ENCODE measurements around the gene PNPLA3.
A peak's percentile ranks its signal among the peaks of the same experiment; 100 is the strongest.

Gene PNPLA3
- 0 to 0.28 (median 0) reads per million in 3 experiments for total RNA-seq

- peak; percentile 61 for DNase-seq
These were observed at the start of gene PNPLA3 for GRCh38 chr22:43923631-43924464. Gene PNPLA3, plus strand, starts transcription at chr22:43923805. Its CDS starts 107 bp downstream, at chr22:43923912.

DNA sequence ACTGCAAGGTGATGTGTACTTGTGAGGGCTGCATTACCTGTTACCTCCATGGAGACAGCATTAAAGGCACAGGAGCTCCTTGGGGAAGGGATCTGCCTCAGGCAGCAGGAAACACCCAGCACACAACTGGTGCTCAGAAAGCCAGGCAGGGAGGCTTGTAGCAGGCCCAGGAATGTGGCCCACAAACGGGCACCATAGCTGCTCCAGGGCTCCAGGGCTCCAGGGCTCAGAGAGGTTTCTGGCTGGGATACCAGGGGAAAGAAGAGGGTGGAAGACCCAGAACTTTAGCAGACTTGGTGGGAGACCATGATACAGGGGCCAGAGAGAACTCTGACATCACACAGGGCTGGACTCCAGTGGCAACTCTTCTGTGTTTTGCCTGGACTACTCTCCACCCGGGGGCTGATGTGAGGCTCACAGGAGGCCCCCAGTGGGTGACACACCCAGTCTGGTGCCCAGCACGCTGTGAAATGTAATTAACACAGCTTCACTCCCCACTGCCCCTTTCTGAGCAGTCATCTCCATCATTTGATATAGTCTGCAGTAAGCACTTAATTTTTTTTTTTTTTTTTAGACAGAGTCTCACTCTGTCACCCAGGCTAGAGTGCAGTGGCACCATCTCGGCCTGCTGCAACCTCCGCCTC lies 46.6 kb upstream of the PNPLA3 start:
- DNase-seq, result no peak

- no peak for DNase-seq
These were observed 45.4 kb upstream of the PNPLA3 start for GRCh38 chr22:43878079-43878795.

DNA sequence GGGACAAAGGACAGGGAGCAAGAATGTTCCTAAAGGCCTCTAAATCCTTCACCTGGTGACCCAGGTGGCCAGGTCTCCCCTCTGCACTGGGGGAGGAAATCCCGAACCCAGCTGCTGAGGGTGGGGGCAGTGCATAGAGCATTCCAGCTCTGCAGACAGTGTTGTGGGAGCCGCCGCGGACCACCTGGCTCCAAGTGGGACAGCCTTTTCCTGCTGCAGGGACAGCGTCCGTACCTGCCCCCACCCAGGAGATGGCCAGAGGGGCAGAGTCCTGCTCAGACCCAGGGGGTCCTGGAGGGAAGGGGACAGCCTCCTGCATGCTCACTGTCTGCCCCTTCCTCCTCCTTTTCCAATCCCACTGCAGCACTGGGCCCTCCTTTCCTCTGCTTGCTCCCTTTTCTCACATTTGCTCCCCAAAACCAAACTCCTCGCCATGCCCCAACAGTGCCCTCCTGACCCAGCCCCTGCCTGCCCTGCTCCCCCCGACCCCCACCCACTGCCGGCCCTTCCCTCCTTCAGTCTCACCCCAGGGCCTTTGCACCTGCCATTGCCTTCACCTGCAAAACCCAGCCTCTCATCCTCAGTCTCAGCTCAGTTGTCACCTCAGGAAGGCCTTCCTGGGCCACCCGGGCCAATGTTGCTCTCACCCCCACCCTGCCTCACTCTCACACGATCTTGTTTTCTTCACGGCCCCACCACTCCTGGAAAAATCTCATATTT lies 44.6 kb upstream of the PNPLA3 start:
- no peak for DNase-seq

DNA sequence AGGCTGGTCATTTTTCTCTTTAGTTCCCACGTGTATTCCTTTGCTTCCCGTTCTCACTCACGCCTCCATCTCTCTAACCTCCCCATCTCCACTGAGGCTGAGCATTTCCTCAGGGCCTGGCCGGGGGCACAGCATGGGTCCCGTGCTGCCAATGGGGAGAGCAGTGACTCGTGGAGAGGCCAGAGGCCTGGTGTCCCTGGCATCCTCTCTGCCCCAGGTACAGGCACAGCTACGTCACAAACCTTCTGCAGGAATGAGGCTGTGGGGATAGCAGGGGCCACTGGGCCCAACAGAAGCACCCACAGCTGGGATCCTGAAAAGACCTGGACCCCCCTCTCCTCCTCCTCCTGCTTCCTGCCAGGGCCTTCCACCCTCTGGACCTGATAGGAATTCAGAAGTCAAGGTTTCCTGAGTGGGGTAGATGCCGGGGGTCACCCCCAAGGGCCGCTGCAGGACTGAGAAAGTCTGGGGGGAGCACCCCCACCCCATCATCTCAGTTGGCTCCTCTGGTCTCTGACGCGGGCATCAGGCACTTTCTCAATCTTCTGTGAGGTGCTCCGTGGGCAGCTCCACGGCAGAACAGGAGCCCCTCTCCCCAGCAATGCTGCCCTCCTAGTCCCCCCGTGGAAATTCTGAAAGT lies 43.6 kb upstream of the PNPLA3 start:
- no peak for DNase-seq

GRCh38 chr22:43880541-43880991 lies 43.0 kb upstream of the PNPLA3 start:
- no peak for DNase-seq

GRCh38 chr22:43881091-43882061 lies 42.2 kb upstream of the PNPLA3 start:
- DNase-seq, result no peak

- no peak for DNase-seq
These were observed 41.4 kb upstream of the PNPLA3 start for GRCh38 chr22:43882122-43882767.

- peak; percentile 24 for DNase-seq
These were observed 40.5 kb upstream of the PNPLA3 start for GRCh38 chr22:43883012-43883661.

DNA sequence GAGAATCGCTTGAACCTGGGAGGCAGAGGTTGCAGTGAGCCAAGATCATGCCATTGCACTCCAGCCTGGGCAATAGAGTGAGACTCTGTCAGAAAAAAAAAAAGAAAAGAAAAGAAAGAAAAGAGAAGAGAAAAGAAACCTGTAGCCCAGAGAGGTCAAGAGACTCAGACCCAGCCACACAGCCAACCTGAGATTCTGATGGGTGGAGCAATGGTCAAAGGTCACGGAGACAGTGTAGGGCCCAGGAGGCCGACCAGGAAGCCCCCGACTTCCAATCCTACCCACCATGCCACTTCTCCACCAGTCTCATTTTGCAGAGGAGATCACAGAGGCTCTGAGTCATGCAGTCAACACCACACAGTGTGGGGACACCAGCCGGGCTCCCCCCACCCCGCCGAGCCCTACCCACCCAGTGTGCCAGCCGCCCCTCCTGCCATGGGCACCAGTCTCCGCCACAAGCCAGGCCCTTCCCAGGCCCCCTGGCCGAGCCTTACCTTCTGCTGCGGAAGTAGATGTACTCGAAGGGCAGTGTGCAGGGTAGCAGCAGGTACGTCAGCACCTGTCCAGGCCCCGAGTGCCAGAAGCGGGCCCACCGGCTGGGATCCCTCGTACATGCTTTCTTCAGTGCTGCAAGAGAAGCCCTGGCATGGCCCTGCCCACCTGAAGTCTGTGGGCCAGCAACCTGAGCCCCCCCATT lies 39.7 kb upstream of the PNPLA3 start:
- no peak for DNase-seq

- no peak for DNase-seq
These were observed 38.8 kb upstream of the PNPLA3 start for GRCh38 chr22:43884600-43885318.

DNA sequence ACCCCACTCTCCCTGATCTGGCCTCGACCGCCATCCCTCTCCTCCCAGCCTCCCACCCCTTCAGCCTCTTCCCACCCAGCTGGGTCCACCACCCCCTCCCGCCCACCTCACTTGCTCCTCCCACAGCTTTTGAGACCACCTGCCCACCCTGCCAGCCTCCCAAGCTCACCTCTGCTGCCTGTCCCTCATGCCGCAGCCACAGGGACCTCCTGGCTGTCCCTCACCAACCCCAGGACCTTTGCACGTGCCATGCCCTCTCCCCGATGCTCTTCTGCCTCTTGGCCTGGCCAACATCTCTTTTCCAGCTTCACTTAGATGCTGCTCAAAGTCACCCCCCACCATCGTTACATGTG lies 38.3 kb upstream of the PNPLA3 start:
- no peak for DNase-seq

DNA sequence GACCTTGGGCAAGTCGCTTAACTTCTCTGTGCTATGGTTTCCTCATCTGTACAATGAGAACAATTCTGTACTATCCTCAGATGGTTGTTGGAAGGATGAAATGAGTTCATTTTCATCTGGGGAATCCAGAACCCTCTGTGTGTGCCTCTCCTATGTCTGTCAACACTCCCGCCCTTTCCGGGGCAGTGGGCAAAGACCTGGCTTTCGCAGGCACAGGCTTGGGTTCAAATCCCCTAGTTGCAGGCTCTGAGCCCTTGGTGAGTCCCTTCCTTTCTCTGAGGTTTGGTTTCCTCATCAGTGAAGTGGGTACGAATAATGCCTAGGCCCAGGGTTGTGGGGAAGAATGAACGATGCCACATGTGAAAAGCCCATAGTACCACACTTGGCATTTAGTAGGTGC lies 37.8 kb upstream of the PNPLA3 start:
- no peak for DNase-seq

DNA sequence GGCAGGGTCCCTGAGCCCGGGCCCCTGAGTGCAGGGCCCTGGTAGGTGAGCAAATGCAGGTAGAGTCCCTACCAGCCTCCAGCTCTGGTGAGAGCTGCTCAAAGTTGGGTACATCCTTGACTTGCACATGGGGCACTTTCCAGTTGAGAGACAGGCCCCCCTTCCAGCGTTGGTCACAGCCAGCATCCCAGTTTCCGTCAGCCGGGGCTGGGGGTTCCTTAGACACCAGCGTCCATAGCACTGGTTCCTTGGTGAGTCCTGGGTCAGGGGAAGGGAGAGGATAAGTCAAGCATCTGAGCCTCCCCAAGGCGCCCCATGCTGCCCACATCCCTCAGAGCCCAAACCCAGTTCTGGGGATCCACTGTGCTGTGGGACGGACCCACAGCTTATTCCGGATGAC lies 37.4 kb upstream of the PNPLA3 start:
- DNase-seq, result no peak

DNA sequence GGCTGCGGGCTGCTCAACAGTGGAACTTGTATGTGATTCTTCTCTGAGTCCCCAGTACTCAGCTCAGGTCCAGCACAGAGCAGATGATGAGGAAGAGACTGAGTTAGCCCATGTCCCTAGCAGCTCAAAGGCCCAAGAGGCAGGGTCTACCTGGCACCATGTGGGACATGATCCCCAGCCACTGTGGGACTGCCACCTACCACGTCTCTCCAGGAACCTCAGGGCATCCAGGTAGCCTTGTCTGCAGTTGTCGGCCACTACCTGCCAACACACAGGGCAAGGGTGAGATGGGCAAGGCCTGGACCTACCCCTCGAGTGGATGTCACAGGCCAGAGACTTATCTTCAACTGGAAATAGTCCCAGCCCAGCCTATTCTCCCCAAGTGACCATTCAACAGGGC lies 36.2 kb upstream of the PNPLA3 start:
- no peak for DNase-seq

DNA sequence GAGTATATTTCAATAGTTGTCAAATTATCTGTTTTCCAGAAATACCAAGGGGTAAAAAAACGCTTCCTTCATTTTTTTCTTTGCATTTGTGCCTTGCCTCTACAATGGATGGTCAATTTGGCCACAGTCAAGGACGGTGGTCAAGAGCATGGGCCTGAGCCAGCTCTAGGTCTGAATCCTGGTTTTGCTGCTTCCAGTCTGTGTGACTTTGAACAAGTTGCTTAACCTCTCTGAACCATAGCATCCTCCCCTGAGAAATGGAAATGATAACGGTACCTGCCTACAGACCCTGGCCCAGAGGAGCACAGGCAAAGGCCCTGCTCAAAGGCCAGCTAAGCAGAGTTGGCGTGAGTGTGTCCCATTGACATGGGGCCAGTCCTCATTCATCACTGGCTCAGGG lies 34.9 kb upstream of the PNPLA3 start:
- no peak for DNase-seq

GRCh38 chr22:43889201-43889859 lies 34.3 kb upstream of the PNPLA3 start:
- no peak for DNase-seq

- DNase-seq, result no peak
These were observed 33.7 kb upstream of the PNPLA3 start for GRCh38 chr22:43889860-43890253.

Measured in central memory CD4-positive, alpha-beta T cell (primary cell).